ENCODE results near the gene HDAC4.
"Not testable (repeated sequence)": the region's sequence is repeated elsewhere in the genome, so short reads cannot be mapped to it uniquely, and the experiment has no call there.

HDAC4 gene

GRCh38 chr2:239400596-239401066 is at the start of gene HDAC4:
HDAC4 (minus strand) TSS chr2:239401020; CDS start chr2:239352699, 48,321 bp downstream.
- no peak for DNase-seq (ENCODE audit: low read depth)

- DNase-seq (ENCODE audit: low read depth): not testable (repeated sequence)
Observed at GRCh38 chr2:239449468-239449867, 48.6 kb upstream of the HDAC4 start.

GRCh38 chr2:239445771-239446524 is 45.1 kb upstream of the HDAC4 start:
- no peak for DNase-seq (ENCODE audit: low read depth)

- DNase-seq (ENCODE audit: low read depth): no peak
Observed at GRCh38 chr2:239444626-239445577, 44.1 kb upstream of the HDAC4 start.

GRCh38 chr2:239443666-239444567 is 43.1 kb upstream of the HDAC4 start:
- DNase-seq (ENCODE audit: low read depth): peak; percentile 31

- no peak for DNase-seq (ENCODE audit: low read depth)
Observed at GRCh38 chr2:239443102-239443620, 42.3 kb upstream of the HDAC4 start.

GRCh38 chr2:239442192-239442591 is 41.4 kb upstream of the HDAC4 start:
- DNase-seq (ENCODE audit: low read depth): no peak

GRCh38 chr2:239441261-239442078 is 40.6 kb upstream of the HDAC4 start:
- DNase-seq (ENCODE audit: low read depth): no peak

GRCh38 chr2:239440511-239440959 is 39.7 kb upstream of the HDAC4 start:
- no peak for DNase-seq (ENCODE audit: low read depth)

- no peak for DNase-seq (ENCODE audit: low read depth)
Observed at GRCh38 chr2:239439754-239440315, 39.0 kb upstream of the HDAC4 start.

- DNase-seq (ENCODE audit: low read depth): no peak
Observed at GRCh38 chr2:239438995-239439753, 38.4 kb upstream of the HDAC4 start.

GRCh38 chr2:239438368-239438767 is 37.5 kb upstream of the HDAC4 start:
- DNase-seq (ENCODE audit: low read depth): no peak

GRCh38 chr2:239436669-239437335 is 36.0 kb upstream of the HDAC4 start:
- DNase-seq (ENCODE audit: low read depth): no peak

- no peak for DNase-seq (ENCODE audit: low read depth)
Observed at GRCh38 chr2:239436076-239436475, 35.3 kb upstream of the HDAC4 start.

GRCh38 chr2:239433777-239434403 is 33.1 kb upstream of the HDAC4 start:
- peak; percentile 80 for DNase-seq (ENCODE audit: low read depth)

- DNase-seq (ENCODE audit: low read depth): no peak
Observed at GRCh38 chr2:239432174-239432573, 31.4 kb upstream of the HDAC4 start.

- no peak for DNase-seq (ENCODE audit: low read depth)
Observed at GRCh38 chr2:239431536-239431935, 30.7 kb upstream of the HDAC4 start.
